ENCODE measurements around the gene MAGI2.
A peak's percentile ranks its signal among the peaks of the same experiment; 100 is the strongest.

MAGI2 gene

GRCh38 chr7:78967046-78967445 is 486.4 kb downstream of the MAGI2 start:
- H3K9me3 ChIP-seq (ENCODE audit: control insufficient read depth, low read length): no peaks in the 10 kb centered on the region
- no peak overlapping the region for H3K9ac ChIP-seq (ENCODE audit: low read length)
- WGBS: 71% methylated on average over 2 of the region's 2 CpGs

GRCh38 chr7:78959477-78959876 is 494.0 kb downstream of the MAGI2 start:
- Histone ChIP-seq H3K4me2 (ENCODE audit: low read length, poor library complexity, severe bottlenecking) (no peak overlapping the region), H3K9ac (ENCODE audit: low read length) (no peak overlapping the region), H3K4me3 (ENCODE audit: insufficient read depth in 1 of 2, low read depth in 1 of 2, low read length in 2 of 2) (no peak overlapping the region), H4K8ac (ENCODE audit: low read length) (no peak overlapping the region), H4K91ac (ENCODE audit: low read length) (no peak overlapping the region), H2BK12ac (ENCODE audit: low read length in 2 of 2) (no peak overlapping the region), H3K14ac (ENCODE audit: low read length in 2 of 2) (no peak overlapping the region), H3K36me3 (ENCODE audit: control insufficient read depth in 1 of 2, insufficient read depth in 2 of 2, low read depth in 1 of 2, low read length in 2 of 2) (no peaks in the 10 kb centered on the region), H3K9me3 (ENCODE audit: control insufficient read depth, low read length) (no peaks in the 10 kb centered on the region), H3K79me1 (replicated peaks; ENCODE audit: low read length, poor library complexity, severe bottlenecking) (no peaks in the 10 kb centered on the region), H3K18ac (ENCODE audit: low read depth in 1 of 2, low read length in 2 of 2) (no peak overlapping the region), H2BK120ac (ENCODE audit: low read depth, low read length) (no peak overlapping the region), H2BK15ac (ENCODE audit: low read depth, poor library complexity, severe bottlenecking) (no peak overlapping the region), H3K27me3 (ENCODE audit: control insufficient read depth in 1 of 2, insufficient read depth in 1 of 2, low read length in 2 of 2) (no peaks in the 10 kb centered on the region), H3K27ac (ENCODE audit: low read length, poor library complexity, severe bottlenecking) (no peak overlapping the region), H2BK5ac (ENCODE audit: low read depth, low read length, poor library complexity, severe bottlenecking) (no peak overlapping the region), H2AK5ac (ENCODE audit: low read length, severe bottlenecking) (no peak overlapping the region), H3K4me1 (ENCODE audit: control insufficient read depth, insufficient read depth, low read depth, low read length) (no peaks in the 10 kb centered on the region), H3K23ac (ENCODE audit: low read length in 2 of 2) (no peak overlapping the region), H2AFZ (ENCODE audit: low read depth, low read length) (no peak overlapping the region), H3K4ac (ENCODE audit: low read depth in 1 of 2, low read length in 2 of 2) (no peak overlapping the region)
- 87% methylated on average over 5 of the region's 5 CpGs for WGBS
- no peak for DNase-seq

More at GRCh38 chr7:78967046-78967445, 486.4 kb downstream of the MAGI2 start:
- H2BK15ac ChIP-seq (ENCODE audit: low read depth, poor library complexity, severe bottlenecking): no peak overlapping the region
- H3K27ac ChIP-seq (ENCODE audit: low read length, poor library complexity, severe bottlenecking): no peak overlapping the region
- no peak overlapping the region for H4K8ac ChIP-seq (ENCODE audit: low read length)
- DNase-seq: peak; percentile 47
- H3K23ac ChIP-seq (ENCODE audit: low read length in 2 of 2): no peak overlapping the region
- H3K14ac ChIP-seq (ENCODE audit: low read length in 2 of 2): no peak overlapping the region
- H2BK120ac ChIP-seq (ENCODE audit: low read depth, low read length): no peak overlapping the region
- no peak overlapping the region for H2BK5ac ChIP-seq (ENCODE audit: low read depth, low read length, poor library complexity, severe bottlenecking)
- no peak overlapping the region for H2AFZ ChIP-seq (ENCODE audit: low read depth, low read length)
- H3K4ac ChIP-seq (ENCODE audit: low read depth in 1 of 2, low read length in 2 of 2): no peak overlapping the region
- H3K27me3 ChIP-seq (ENCODE audit: control insufficient read depth in 1 of 2, insufficient read depth in 1 of 2, low read length in 2 of 2): no peaks in the 10 kb centered on the region
- no peak overlapping the region for H3K4me3 ChIP-seq (ENCODE audit: insufficient read depth in 1 of 2, low read depth in 1 of 2, low read length in 2 of 2)
- no peaks in the 10 kb centered on the region for H3K36me3 ChIP-seq (ENCODE audit: control insufficient read depth in 1 of 2, insufficient read depth in 2 of 2, low read depth in 1 of 2, low read length in 2 of 2)
- no peak overlapping the region for H3K18ac ChIP-seq (ENCODE audit: low read depth in 1 of 2, low read length in 2 of 2)
- no peak overlapping the region for H4K91ac ChIP-seq (ENCODE audit: low read length)
- H3K79me1 ChIP-seq (replicated peaks; ENCODE audit: low read length, poor library complexity, severe bottlenecking): no peaks in the 10 kb centered on the region
- no peak overlapping the region for H2AK5ac ChIP-seq (ENCODE audit: low read length, severe bottlenecking)
- no peaks in the 10 kb centered on the region for H3K4me1 ChIP-seq (ENCODE audit: control insufficient read depth, insufficient read depth, low read depth, low read length)
- no peak overlapping the region for H2BK12ac ChIP-seq (ENCODE audit: low read length in 2 of 2)
- no peak overlapping the region for H3K4me2 ChIP-seq (ENCODE audit: low read length, poor library complexity, severe bottlenecking)

DNA sequence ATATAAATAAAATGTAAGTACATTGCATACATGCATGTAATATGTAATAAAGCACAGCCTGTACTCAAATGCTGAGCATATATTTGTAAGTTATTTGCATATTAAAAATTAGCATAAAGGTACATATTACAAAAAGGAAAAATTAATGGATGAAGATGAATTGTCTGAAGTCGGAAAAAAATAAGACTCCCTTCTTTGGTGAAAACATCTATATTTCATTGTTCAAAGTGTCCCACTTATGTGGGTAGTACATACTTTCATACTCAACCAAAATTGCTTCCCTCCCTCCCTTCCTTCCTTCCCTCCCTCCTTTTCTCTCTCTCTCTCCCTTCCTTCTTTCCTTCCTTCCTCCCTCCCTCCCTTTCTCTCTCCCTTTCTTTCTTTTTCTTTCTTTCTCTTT is 498.1 kb downstream of the MAGI2 start:
- Histone ChIP-seq H3K23ac (ENCODE audit: low read length in 2 of 2) (no peak overlapping the region), H3K4me1 (ENCODE audit: control insufficient read depth, insufficient read depth, low read depth, low read length) (no peaks in the 10 kb centered on the region), H3K9me3 (ENCODE audit: control insufficient read depth, low read length) (no peaks in the 10 kb centered on the region), H2BK15ac (ENCODE audit: low read depth, poor library complexity, severe bottlenecking) (no peak overlapping the region), H4K8ac (ENCODE audit: low read length) (no peak overlapping the region), H4K91ac (ENCODE audit: low read length) (no peak overlapping the region), H3K4me3 (ENCODE audit: insufficient read depth in 1 of 2, low read depth in 1 of 2, low read length in 2 of 2) (no peak overlapping the region), H2BK120ac (ENCODE audit: low read depth, low read length) (no peak overlapping the region), H3K4me2 (ENCODE audit: low read length, poor library complexity, severe bottlenecking) (no peak overlapping the region), H3K27ac (ENCODE audit: low read length, poor library complexity, severe bottlenecking) (no peak overlapping the region), H2AFZ (ENCODE audit: low read depth, low read length) (no peak overlapping the region), H3K27me3 (ENCODE audit: control insufficient read depth in 1 of 2, insufficient read depth in 1 of 2, low read length in 2 of 2) (no peaks in the 10 kb centered on the region), H2BK12ac (ENCODE audit: low read length in 2 of 2) (no peak overlapping the region), H3K36me3 (ENCODE audit: control insufficient read depth in 1 of 2, insufficient read depth in 2 of 2, low read depth in 1 of 2, low read length in 2 of 2) (no peaks in the 10 kb centered on the region), H3K14ac (ENCODE audit: low read length in 2 of 2) (no peak overlapping the region), H3K79me1 (replicated peaks; ENCODE audit: low read length, poor library complexity, severe bottlenecking) (no peaks in the 10 kb centered on the region), H2AK5ac (ENCODE audit: low read length, severe bottlenecking) (no peak overlapping the region), H3K9ac (ENCODE audit: low read length) (no peak overlapping the region), H2BK5ac (ENCODE audit: low read depth, low read length, poor library complexity, severe bottlenecking) (no peak overlapping the region), H3K4ac (ENCODE audit: low read depth in 1 of 2, low read length in 2 of 2) (no peak overlapping the region), H3K18ac (ENCODE audit: low read depth in 1 of 2, low read length in 2 of 2) (no peak overlapping the region)
- 100% methylated on average over 1 of the region's 1 CpG for WGBS
- no peak for DNase-seq

DNA sequence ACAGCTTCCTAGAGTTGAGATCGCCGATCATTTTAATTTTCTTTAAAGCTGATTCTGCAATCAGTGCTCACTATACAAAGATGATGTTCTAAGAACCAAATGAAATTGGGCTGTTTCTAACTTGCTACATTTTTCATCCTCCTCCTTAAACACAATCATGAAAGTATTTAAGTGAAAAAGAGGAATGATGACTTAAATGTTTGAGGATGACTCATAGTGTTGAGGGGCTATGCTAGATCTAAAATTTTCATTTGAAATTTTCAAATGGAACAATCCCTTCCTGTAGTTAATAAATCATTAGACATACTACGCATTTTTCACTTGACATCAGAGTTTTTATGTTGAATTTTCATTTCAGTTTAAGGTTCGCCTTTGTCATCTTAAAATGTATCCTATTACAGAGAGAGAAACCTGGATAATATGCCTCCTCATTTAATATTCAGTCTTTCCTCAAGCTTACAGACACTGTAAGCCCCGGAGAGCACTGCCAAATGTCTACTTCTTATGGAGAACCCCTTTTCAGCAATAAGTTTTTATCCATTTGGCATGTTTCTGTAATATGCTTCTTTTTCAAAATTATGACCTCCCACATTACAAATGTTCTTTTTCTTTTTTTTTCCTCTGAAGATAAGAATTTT is 499.6 kb downstream of the MAGI2 start:
- no peaks in the 10 kb centered on the region for H3K27me3 ChIP-seq (ENCODE audit: control insufficient read depth in 1 of 2, insufficient read depth in 1 of 2, low read length in 2 of 2)
- DNase-seq: no peak
- H3K79me1 ChIP-seq (replicated peaks; ENCODE audit: low read length, poor library complexity, severe bottlenecking): no peaks in the 10 kb centered on the region
- no peak overlapping the region for H2BK12ac ChIP-seq (ENCODE audit: low read length in 2 of 2)
- no peaks in the 10 kb centered on the region for H3K9me3 ChIP-seq (ENCODE audit: control insufficient read depth, low read length)
- H2BK120ac ChIP-seq (ENCODE audit: low read depth, low read length): no peak overlapping the region
- no peak overlapping the region for H3K9ac ChIP-seq (ENCODE audit: low read length)
- H3K4me2 ChIP-seq (ENCODE audit: low read length, poor library complexity, severe bottlenecking): no peak overlapping the region
- 80% methylated on average over 3 of the region's 5 CpGs for WGBS
- H2AFZ ChIP-seq (ENCODE audit: low read depth, low read length): no peak overlapping the region
- no peak overlapping the region for H3K27ac ChIP-seq (ENCODE audit: low read length, poor library complexity, severe bottlenecking)
- no peak overlapping the region for H2BK15ac ChIP-seq (ENCODE audit: low read depth, poor library complexity, severe bottlenecking)
- H3K4me3 ChIP-seq (ENCODE audit: insufficient read depth in 1 of 2, low read depth in 1 of 2, low read length in 2 of 2): no peak overlapping the region
- no peaks in the 10 kb centered on the region for H3K4me1 ChIP-seq (ENCODE audit: control insufficient read depth, insufficient read depth, low read depth, low read length)
- H4K8ac ChIP-seq (ENCODE audit: low read length): no peak overlapping the region
- no peak overlapping the region for H3K18ac ChIP-seq (ENCODE audit: low read depth in 1 of 2, low read length in 2 of 2)
- H4K91ac ChIP-seq (ENCODE audit: low read length): no peak overlapping the region
- no peak overlapping the region for H3K14ac ChIP-seq (ENCODE audit: low read length in 2 of 2)
- no peak overlapping the region for H2BK5ac ChIP-seq (ENCODE audit: low read depth, low read length, poor library complexity, severe bottlenecking)
- H3K36me3 ChIP-seq (ENCODE audit: control insufficient read depth in 1 of 2, insufficient read depth in 2 of 2, low read depth in 1 of 2, low read length in 2 of 2): no peaks in the 10 kb centered on the region
- H2AK5ac ChIP-seq (ENCODE audit: low read length, severe bottlenecking): no peak overlapping the region
- no peak overlapping the region for H3K4ac ChIP-seq (ENCODE audit: low read depth in 1 of 2, low read length in 2 of 2)
- no peak overlapping the region for H3K23ac ChIP-seq (ENCODE audit: low read length in 2 of 2)
